GF-D8 (cell line): ENCODE results near the gene ZNF175.

Experiments
- DNase-seq: peaks from one replicate; lab custom pipeline; 2025; lab: John Stamatoyannopoulos, UW

The ZNF175 gene

DNA sequence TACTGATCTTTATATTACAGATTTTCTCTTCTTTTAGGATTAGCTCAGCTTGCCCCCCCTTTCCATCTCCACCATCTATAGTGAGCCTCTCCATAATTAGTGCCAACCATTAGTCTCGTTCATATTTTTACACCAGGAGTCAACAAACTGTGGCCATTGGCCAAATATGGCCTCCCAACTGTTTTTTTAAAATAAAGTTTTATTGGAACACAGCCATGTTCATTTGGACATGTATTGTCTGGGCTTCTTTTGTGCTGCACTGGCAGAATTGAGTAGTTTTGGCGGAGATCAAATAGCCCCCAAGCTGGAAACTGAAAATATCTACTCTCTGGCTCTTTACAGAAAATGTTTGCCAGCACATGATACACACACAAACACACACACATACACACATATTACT is 18.4 kb downstream of the ZNF175 start:
- DNase-seq = no peak

DNA sequence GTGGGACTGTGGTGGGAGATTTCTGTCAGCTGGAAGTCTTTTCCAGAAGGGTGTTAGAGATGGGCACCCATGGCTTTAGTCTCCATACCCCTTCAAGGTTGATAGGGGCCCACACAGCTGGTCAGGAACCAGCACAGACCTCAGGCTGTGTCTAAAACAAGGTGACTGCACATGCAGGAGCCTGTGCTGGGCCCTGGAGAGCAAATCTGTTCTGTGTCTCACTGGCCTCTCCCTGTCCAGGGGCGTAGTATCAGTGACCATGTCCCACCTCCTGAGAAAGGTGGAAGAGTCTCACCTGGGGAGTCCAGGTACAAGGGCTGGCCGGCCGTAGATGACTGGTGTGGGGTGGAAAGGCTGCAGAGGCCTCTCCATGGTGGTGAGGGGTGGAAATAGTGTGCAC is 19.4 kb downstream of the ZNF175 start:
- DNase-seq = no peak

DNA sequence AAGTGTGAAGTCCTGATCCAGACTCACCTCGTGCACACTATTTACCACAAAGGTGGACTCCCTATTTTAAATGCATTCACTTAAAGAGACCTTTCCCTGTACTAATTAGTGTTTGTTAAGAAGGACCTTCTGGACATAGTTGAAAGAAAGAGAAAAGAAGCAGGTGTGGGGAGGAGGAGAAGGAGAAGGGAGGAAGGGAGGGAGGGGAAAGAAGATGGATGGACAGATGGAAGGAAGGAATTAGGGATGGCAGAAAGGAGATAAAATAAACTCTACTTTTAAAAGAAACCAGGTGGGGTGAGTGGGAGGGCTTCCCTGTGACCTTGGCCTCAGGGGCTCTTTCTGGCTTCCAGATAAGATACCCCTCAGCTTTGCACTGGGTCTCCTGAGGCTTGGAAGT is 21.4 kb downstream of the ZNF175 start:
- no peak for DNase-seq

DNA sequence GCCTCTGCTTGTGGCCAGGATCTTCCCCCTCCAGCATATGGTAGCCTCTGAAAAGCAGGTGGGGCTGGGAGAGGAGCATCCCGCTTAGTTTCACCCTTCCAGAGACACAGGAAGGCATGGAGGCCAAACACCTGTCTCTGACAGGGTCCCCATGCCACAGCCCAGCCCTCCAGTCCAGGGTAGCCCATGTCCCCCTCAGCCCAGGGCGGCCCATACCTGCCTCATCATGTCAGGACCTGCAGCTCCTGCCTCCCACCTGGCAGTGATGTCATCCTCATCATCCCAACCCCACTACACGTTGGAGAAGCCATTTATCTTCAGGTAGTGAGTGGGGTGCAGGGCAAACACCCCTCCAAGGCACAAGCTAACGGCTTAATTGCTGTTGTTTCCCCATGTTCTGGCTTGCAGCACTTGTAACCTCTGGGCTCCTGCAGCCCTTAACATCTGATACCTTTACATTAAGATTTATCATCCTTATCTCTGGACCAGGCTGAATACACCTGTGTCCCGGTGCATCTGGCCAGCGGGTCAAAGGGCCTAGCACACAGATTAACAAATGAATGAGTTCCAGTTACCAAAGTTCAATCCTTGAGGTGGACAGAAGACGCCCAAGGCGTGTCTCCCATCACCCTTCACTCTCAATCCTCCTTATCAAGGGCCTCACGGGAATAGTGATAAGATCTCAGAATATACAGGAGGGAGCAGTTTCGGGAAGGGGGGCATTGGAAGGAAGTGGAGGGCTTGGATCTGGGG is 22.2 kb downstream of the ZNF175 start:
- DNase-seq = no peak

DNA sequence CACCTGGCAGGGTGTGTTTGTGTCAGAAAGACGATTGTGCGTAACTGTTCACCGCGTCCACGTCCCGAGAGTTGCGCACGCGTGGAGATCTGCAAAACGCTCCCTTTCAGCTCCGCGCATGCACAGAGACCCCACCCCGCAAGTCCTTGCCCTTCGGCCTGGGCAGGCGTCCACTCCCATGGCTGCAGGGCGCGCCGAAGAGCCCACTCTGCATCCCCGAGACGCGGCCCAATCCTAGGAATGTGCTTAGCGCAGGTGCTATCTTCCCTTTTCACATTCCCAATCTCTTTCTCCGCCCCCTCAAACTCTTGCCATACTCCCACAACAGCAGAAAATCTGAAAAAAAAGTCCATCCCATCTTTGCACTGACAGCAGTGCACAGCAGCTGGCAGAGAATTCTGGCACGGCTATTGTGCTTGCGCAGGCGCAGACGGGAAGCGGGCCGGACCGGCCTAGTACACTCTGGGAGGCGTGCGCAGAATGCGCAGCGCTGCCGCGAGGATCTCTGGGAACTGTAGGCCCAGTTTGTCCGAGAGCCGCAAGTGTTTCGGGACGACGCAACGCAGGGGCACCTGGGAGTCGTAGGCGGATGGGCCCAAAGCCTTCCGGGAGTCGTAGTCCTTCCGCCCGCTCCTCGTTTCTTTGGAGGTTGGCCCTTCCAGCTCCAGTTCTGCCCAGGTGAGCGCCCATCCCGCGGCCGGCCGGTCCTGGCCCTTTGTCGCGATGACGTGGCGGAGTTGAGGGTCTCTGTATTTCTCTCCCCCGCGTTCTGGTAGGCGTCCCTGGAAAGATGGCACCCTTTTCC is 23.1 kb downstream of the ZNF175 start:
- DNase-seq = no peak

DNA sequence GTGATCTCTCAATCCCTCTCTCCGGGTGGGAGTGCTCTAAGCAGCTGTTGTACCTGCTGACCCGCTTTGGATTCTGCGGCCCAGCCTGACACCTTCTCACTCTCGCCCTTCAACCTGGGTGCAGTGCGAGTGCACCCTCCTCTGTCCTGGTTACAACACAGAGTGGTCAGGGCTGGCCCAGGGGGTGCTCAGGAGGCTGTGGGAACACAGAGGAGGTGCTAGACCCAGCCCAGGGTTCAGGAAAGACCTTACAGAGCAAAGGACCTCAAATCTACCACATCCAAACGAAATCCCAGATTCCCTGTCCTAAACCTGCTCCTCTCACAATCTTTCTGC is 23.7 kb downstream of the ZNF175 start:
- DNase-seq = no peak

DNA sequence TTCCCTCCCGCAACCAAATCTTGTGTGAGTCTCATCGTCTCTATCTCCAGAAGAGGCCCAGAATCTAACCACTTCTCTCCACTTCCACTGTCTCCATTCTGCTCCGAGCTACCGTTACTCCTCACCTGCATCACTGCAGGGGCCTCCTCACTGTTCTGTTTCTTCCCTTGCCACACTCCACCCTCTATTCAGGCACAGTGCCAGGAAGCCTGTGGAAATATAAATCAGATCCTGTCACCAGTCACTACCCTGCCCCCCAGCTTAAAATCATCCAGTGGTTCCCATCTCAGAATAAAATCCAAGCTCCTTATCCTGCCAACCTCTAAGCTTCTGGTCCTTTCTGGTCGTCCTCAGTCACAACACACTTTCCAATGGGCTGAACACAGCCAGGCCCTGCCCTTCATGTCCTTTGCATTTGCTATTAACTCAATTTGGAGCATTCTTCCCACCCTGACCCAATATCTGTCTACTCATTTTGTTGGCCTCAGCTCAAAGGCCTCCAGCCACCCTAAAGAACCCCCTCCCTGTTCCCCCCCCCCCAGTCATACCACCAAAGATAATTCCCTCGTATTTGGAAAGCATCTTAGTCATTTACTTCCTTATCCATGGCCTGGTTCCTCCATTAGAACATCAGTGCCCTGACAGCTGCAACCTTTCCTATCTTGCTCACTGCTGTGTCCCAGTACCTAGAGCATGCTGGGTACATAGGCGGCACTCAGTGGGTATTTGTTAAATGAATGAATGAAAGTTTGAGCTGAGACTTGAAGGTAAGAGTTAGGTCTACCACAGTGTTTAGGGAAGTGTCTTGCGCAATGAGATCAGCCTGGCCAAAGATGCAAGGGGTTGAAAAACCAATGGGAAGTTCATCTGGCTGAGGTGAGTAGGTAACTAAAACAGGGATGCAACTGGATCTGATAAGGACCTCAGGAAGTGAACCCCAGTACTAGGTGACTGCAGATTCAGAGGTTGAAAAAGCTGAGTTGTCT is 24.4 kb downstream of the ZNF175 start:
- DNase-seq = no peak

DNA sequence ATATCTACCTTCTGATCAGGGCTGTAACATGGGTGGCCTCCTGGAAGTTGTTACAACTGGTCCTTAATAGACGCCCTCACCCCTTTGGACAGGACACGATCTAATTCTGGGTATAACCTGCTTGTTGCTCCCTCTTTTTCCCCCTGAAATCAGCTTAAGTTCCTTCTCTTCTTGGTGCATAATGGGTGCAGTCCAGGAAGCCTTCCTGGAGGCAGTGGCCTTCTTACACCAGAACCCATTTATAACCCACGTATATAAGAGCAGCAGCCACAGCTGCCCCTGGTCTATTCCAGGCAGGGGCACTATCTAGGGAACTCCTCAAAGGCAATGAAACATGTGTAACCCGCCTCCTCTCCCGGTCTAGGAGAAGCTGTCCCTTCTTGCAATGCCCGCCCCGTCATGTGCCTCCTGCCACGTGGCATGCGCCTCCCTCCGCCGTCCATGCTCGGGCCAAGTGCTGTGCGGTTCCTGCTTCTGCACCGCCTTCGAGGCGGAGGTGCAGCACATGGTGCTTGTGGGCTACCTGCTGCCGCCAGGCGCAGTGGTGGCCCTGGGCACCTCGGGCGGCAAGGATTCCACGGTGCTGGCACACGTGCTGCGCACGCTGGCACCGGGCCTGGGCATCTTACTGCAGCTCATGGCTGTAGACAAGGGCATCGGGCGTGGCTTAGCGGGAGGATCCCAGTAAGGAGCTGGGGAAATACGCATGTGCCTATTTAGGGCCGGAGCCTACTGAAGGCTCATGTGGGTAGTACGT is 27.3 kb downstream of the ZNF175 start:
- no peak for DNase-seq

DNA sequence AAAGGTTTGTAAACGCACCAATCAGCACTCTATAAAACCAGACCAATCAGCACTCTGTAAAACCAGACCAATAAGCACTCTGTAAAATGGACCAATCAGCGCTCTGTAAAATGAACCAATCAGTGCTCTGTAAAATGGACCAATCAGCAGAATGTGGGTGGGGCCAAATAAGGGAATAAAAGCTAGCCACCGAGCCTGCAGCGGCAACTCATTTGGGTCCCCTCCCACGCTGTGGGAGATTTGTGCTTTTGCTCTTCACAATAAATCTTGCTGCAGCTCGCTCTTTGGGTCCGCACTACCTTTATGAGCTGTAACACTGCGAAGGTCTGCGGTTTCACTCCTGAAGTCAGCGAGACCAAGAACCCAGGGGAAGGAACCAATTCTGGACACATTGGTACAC is 28.0 kb downstream of the ZNF175 start:
- no peak for DNase-seq

DNA sequence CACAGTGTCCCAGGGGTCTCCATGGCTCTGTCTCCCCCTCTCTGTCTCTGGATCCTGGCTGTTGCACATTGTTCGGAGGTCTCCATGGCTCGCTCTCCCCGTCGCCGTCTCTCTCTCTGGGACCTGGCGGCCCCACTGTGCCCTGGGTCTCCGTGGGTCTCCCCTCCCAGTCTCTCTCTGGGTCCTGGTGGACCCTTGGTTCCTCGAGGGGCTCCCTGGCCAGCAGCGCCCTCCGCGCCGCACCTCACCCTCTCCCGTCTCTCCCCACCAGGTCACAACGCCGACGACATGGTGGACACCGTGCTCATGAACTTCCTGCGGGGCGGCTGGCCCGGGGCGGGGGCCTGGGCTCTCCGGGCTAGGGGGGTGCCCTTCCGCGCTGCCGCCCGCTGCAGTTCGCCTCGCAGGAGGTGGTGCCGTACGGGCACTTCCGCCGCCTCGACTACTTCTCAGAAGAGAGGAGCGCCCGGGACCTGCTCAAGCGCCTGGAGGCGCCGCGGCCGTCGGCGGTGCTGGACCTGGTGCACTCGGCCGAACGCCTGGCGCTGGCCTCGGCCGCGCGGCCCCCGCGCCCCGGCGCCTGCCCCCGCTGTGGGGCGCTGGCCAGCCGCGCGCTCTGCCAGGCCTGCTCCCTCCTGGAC is 30.0 kb downstream of the ZNF175 start:
- no peak for DNase-seq

DNA sequence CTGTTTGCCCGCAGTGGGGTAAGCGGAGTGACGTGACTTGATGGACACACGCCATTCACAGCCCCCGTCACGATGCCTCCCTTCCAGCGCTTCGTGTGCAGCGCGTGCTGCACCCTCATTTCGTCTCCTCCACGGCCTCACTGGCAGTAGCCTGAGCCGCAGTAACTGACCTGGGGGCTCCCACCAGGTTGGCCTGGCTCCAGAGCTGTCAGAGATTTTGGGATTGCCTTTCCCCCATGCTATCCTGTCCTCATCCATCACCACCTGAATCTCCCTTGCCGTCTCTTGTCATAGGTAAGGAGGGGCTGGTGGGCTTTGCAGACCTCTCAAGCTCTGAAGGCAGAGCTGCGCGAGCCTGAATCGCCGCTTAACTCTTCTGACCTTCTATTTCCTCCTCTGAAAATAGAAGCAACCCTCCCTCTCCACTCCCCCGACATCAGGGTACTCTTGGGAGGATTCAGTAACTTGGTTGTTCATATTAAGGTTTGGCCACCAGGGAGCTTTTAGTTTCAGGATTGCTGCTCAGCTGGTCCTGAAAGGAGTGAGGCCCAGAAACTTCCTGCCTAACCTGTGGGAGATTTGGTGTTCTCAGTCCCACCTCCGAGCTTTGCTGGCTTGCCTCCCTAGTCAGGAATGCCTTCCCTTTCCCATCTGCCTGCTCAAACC is 31.2 kb downstream of the ZNF175 start:
- DNase-seq = no peak

DNA sequence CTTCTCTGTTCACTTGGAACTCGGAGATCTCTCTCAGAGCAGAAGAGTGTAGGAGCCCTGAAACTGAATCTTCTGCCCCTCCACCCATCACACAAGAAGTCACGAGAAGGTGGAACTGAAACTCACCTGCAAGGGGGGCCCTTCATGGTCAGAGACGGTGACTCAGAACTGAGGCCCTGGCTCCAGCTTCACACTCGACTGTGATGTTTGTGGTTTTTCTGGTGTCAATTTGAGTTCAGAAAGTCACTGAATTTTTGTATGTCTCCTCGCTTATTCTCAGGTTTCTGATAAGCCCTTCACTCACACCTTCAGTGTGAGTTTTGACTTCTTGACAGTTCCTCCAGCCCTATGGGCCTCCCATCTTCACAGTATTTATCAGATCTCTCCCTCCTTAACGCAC is 36.0 kb downstream of the ZNF175 start:
- no peak for DNase-seq

DNA sequence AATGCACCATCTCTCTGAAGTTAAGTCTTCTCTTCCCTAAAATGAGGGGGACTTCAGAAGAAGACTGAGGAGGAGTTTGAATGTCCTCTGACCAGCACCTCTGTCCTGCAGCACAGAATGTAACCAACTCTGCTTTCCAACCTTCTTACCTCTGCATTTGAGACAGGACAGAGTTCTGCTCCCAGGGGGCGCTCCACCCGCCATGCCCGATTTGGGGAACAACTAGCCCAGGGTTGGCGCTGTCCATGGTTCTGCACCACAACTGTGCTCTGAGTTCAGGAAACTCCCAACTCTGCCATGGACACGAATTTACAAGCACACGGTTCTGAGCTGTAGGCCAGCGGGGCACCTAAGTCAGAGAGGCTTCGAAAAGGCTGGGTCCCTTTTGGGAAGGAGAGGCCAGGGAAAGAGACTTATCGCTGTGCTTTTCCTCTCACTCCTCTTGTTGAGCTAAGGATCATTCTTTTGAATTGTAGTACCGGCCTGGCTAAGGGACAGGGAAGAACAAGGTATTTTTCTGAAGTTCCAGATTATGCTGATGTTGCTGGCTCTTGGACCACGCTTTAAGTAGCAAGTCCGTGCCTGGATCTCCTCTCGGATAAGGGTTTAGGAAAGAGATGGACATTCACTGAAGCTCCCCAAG is 37.0 kb downstream of the ZNF175 start:
- peak; percentile 39 for DNase-seq

DNA sequence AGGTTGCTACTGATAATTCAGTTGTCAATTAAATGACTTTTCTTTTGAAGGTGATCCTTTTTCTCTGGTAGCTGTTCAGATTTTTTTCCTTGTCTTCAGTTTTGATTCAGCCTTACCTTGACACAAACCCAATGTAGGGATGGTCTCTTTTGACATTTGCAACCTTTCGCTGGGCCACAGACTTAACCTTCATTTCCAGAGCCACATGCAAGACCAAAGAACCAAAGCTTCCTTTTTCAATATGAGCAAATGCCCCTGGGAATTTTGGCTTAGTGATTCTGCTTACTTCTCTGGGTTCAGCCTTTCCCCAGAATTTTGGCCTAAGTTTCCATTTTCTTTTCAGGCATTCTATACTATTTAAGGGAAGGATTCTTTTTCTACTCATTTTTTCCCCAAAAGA is 39.5 kb downstream of the ZNF175 start:
- no peak for DNase-seq

DNA sequence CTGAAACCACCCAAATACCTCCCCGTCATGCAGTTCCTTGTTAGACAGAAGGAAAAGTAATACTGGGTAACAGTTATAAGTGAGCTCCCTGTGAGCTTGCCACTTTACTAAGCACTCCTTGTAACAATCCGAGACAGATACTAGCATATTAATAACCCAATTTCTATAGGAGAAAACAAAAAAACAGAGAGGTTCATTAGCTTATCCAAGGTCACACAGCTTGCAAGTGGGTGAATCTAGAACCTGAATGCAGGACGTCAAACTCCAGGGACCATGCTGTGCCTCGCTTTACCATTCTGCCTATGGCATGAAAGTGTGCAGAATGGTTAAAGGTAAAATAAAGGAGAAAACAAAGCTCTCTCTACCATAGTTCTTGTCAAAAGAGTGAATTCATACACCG is 43.7 kb downstream of the ZNF175 start:
- no peak for DNase-seq

DNA sequence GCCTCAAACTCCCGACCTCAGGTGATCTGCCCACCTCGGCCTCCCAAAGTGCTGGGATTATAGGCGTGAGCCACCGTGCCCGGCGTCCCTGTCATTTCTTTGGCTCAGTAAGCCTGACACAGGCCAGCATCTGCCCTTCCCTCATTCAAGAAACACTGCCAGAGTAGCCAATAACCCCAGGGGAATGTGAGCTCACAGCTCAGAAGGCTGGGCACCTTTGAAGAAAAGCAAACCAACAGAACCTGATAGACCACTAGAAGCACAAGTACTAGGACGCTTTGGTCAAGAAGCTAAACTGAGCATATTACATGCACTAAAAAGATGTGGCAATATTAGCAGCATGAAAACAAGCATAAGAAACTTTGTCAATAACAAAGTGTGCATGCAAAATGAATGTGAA is 44.9 kb downstream of the ZNF175 start:
- DNase-seq = no peak

DNA sequence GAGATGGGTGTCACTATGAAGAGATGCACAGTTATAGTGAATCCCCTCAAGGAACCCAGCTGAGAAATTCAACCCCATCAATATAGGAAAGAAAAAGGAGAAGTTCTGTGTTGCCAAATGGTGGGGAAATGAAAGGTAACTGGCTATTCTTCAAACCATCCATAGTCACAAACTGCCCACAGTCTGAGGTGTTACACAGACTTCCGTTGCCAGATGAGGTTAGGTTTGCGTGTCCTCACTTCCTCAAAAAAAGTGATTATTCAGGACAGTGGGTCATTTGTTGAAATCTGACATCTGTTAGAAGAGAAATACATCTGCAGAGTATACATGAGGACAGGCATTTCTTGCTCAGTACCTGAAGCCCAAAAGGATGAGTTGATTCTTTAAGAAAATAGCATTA is 50.1 kb downstream of the ZNF175 start:
- peak; percentile 95 for DNase-seq

DNA sequence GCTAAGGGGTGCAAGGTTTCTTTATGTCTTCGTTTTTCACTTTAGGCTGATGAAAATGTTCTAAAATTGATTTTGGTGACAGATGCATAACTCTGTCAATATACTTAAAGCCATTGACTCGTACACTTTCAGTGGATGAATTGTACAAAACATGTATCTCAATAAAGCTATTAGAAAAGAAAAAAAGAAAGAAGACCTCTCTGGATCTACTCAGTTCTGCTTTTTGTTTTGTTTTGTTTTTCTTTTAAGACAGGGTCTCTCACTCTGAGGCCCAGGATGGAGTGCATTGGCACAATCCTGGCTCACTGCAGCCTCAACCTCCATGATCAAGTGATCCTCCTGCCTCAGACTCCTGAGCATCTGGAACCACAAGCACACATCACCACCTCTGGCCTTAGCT is 55.6 kb downstream of the ZNF175 start:
- DNase-seq = no peak

DNA sequence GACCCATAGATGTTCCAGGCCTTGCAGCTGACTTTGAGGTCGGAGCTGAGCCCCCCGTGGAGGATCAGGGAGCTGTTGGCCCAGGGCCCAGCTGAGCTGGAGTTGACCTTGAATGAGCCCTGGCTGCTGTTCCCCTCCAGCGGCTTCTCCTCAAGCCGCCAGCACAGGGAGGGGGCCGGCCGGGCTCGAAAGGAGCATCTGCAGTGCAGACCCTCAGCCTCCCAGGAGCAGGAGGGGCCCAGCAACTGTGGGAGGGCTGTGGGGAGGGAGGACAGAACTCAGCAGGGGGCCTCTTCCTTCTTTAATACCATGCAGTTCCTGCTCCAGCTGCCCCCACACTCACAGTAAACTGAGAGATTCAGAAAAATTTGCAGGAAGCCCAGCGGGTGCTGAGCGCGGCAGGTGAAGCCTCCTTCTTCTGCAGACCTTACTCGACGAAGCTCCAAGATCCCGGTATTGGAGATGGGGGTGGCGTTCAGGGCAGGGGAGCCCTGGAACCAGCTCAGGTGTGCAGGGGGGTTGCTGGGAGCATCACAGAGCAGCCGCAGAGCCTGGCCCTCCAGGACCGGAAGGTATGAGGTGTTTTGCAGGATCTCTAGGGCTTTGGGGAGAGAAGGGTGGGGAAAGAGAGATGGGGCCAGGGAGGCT is 56.5 kb downstream of the ZNF175 start:
- no peak for DNase-seq
